IMR-90 (cell line): ENCODE data around the gene KAT6B. TPM values are rescaled to one million over a fixed set of nuclear protein-coding genes. Genes with fewer than 3 reads are reported as not detected.

Experiments
- ATAC-seq: fragments of 200-7000 bp; cut with Tn5 transposase; 2 replicates; pipeline ENCODE4 v1.9.1; 2020; ENCODE audit warnings: low read depth, mild to moderate bottlenecking, moderate library complexity
- BruUV-seq: library from RNA; stranded (reverse); fragments of 400-500 nt; replicated peaks from 2 replicates; lab custom pipeline; 2021; lab: Mats Ljungman, UMichigan
- CTCF ChIA-PET: fragments of 300-600 bp; formaldehyde crosslinking; extraction: SDS; loops from one replicate; lab custom pipeline; 2021; ENCODE audit warnings: antibody characterized with exemption; lab: Yijun Ruan, JAX
- POLR2A ChIA-PET: fragments of 300-600 bp; sonication (Branson Sonifier 250); formaldehyde crosslinking; loops from one replicate; lab custom pipeline; 2022; ENCODE audit warnings: antibody characterized with exemption; ENCODE audit not compliant: unreplicated experiment; lab: Charles Lee
- DNase-seq: peaks from one replicate; pipeline ENCODE4 v3.0.0; 2013
- H2AFZ ChIP-seq: replicated peaks from 2 replicates; pipeline ENCODE3; 2013; ENCODE audit warnings: low read length, mild to moderate bottlenecking; ENCODE audit not compliant: poor library complexity
- H2AK5ac ChIP-seq: 2 replicates; pipeline ENCODE4 v1.6.1; 2013; ENCODE audit warnings: low read depth, low read length, inconsistent platforms
- H2AK9ac ChIP-seq: replicated peaks from 2 replicates; pipeline ENCODE3; 2013; ENCODE audit warnings: mild to moderate bottlenecking, low read depth, low read length, moderate library complexity; ENCODE audit not compliant: poor library complexity
- H2BK120ac ChIP-seq: 2 replicates; pipeline ENCODE4 v1.6.1; 2013; ENCODE audit warnings: low read depth, low read length, inconsistent platforms
- H2BK15ac ChIP-seq: 3 replicates; pipeline ENCODE4 v1.6.1; 2013; ENCODE audit warnings: low read depth, low read length, inconsistent platforms
- H2BK20ac ChIP-seq: 2 replicates; pipeline ENCODE4 v1.6.1; 2013; ENCODE audit warnings: low read depth, mild to moderate bottlenecking, inconsistent platforms, low read length, moderate library complexity
- H2BK5ac ChIP-seq: 2 replicates; pipeline ENCODE4 v1.6.1; 2013; ENCODE audit warnings: mild to moderate bottlenecking, low read depth, low read length, inconsistent platforms; ENCODE audit not compliant: poor library complexity, severe bottlenecking
- H3K14ac ChIP-seq: replicated peaks from 2 replicates; pipeline ENCODE4 v1.6.1; 2013; ENCODE audit warnings: low read depth, low read length, inconsistent platforms
- H3K18ac ChIP-seq: 2 replicates; pipeline ENCODE4 v1.6.1; 2013; ENCODE audit warnings: low read depth, low read length, control low read depth
- H3K23ac ChIP-seq: 2 replicates; pipeline ENCODE4 v1.6.1; 2013; ENCODE audit warnings: low read depth, low read length, inconsistent platforms
- H3K27ac ChIP-seq: 2 replicates; pipeline ENCODE4 v1.5.1; 2013; ENCODE audit warnings: mild to moderate bottlenecking, control low read depth, low read length; ENCODE audit not compliant: insufficient read depth
- H3K27me3 ChIP-seq: 2 replicates; pipeline ENCODE4 v1.6.1; 2013; ENCODE audit warnings: low read length; ENCODE audit not compliant: control insufficient read depth, insufficient read depth
- H3K36me3 ChIP-seq: 2 replicates; pipeline ENCODE4 v1.6.1; 2013; ENCODE audit warnings: low read length, mixed read lengths; ENCODE audit not compliant: control insufficient read depth, insufficient read depth
- H3K4ac ChIP-seq: 2 replicates; pipeline ENCODE4 v1.6.1; 2013; ENCODE audit warnings: low read depth, low read length, inconsistent platforms
- H3K4me1 ChIP-seq: 2 replicates; pipeline ENCODE4 v1.6.1; 2013; ENCODE audit warnings: low read length, mixed read lengths; ENCODE audit not compliant: control insufficient read depth, insufficient read depth
- H3K4me2 ChIP-seq: 2 replicates; pipeline ENCODE4 v1.6.1; 2013; ENCODE audit warnings: low read depth, mild to moderate bottlenecking, control low read depth, low read length, moderate library complexity
- H3K4me3 ChIP-seq: 2 replicates; pipeline ENCODE4 v1.5.1; 2013; ENCODE audit warnings: low read depth, mild to moderate bottlenecking, control low read depth, low read length, moderate library complexity; ENCODE audit not compliant: insufficient read depth
- H3K56ac ChIP-seq: 2 replicates; pipeline ENCODE4 v1.6.1; 2013; ENCODE audit warnings: low read length, inconsistent platforms; ENCODE audit not compliant: insufficient read depth; ENCODE audit errors: extremely low read depth
- H3K79me1 ChIP-seq, 2 experiments: 2 replicates each; pipeline ENCODE4 v1.6.1; 2013; ENCODE audit warnings: low read length in 2 of 2, inconsistent platforms in 1 of 2, low read depth in 1 of 2
- H3K9ac ChIP-seq: 2 replicates; pipeline ENCODE4 v1.6.1; 2013; ENCODE audit warnings: low read depth, low read length, control low read depth
- H3K9me1 ChIP-seq: 2 replicates; pipeline ENCODE4 v1.6.1; 2013; ENCODE audit warnings: low read length, inconsistent platforms; ENCODE audit not compliant: insufficient read depth
- H3K9me3 ChIP-seq: 2 replicates; pipeline ENCODE4 v1.6.1; 2013; ENCODE audit warnings: low read length; ENCODE audit not compliant: control insufficient read depth, insufficient read depth
- H4K20me1 ChIP-seq: 2 replicates; pipeline ENCODE4 v1.6.1; 2013; ENCODE audit warnings: low read length, inconsistent platforms; ENCODE audit not compliant: insufficient read depth
- H4K5ac ChIP-seq: 2 replicates; pipeline ENCODE4 v1.6.1; 2013; ENCODE audit warnings: mild to moderate bottlenecking, low read depth, low read length, control low read depth
- H4K8ac ChIP-seq, 2 experiments: 2 replicates each; pipeline ENCODE4 v1.6.1; 2013; ENCODE audit warnings: low read depth in 2 of 2, low read length in 2 of 2, control low read depth in 1 of 2, inconsistent platforms in 1 of 2
- H4K91ac ChIP-seq: 2 replicates; pipeline ENCODE4 v1.6.1; 2013; ENCODE audit warnings: low read depth, low read length, inconsistent platforms; ENCODE audit not compliant: insufficient read depth
- MAFK ChIP-seq: IDR thresholded peaks from 2 replicates; pipeline ENCODE4 v1.6.1; 2012; ENCODE audit warnings: low read depth, low read length, improper control_type of control experiment
- MAZ ChIP-seq: IDR thresholded peaks from 2 replicates; pipeline ENCODE4 v1.6.1; 2012; ENCODE audit warnings: low read depth, mild to moderate bottlenecking, low read length, improper control_type of control experiment, moderate library complexity, borderline replicate concordance
- MXI1 ChIP-seq: IDR thresholded peaks from 2 replicates; pipeline ENCODE4 v1.6.1; 2012; ENCODE audit warnings: low read depth, mild to moderate bottlenecking, low read length, moderate library complexity, borderline replicate concordance
- NFE2L2 ChIP-seq: fragments of 150-350 bp; IDR thresholded peaks from 2 replicates; pipeline ENCODE4 v1.6.1; 2016; ENCODE audit warnings: low read depth, mild to moderate bottlenecking, low read length
- RAD21 ChIP-seq: IDR thresholded peaks from 2 replicates; pipeline ENCODE4 v1.6.1; 2012; ENCODE audit warnings: low read length, improper control_type of control experiment
- WGBS, 2 experiments: methylation state at CpG; one replicate each; pipeline versions ENCODE4 v1.1.5 to v1.1.7; 2013; ENCODE audit warnings: missing lambda C conversion rate in 2 of 2; ENCODE audit not compliant: insufficient read length in 1 of 2; ENCODE audit errors: extremely low coverage in 2 of 2; 5-methylcytosine and 5-hydroxymethylcytosine counted together
- dilution Hi-C: fragments of 300-500 bp; cut with HindIII; formaldehyde crosslinking; loops from one replicate; pipeline ENCODE4 v1.14.3; 2018; ENCODE audit warnings: low sequenced_read_pairs; ENCODE audit not compliant: unreplicated experiment
- in situ Hi-C: fragments of 300-500 bp; cut with MboI; formaldehyde crosslinking; loops from 3 replicates; pipeline ENCODE4 v1.14.3; 2019; ENCODE audit warnings: low sequenced_read_pairs, inconsistent platforms, mixed read lengths
- intact Hi-C: fragments of 100-400 bp; cut with micrococcal nuclease; formaldehyde crosslinking; loops from 2 replicates; pipeline ENCODE4 v1.10.0; 2022
- polyA plus RNA-seq, 3 experiments: library from polyadenylated mRNA; depleted of rRNA; stranded (reverse); fragments of >200 nt; gene quantifications; 2 replicates each; pipeline ENCODE4 v1.2.3, GENCODE V29; 2012; ENCODE audit warnings: low replicate concordance in 1 of 3
- total RNA-seq: library from RNA; depleted of rRNA; stranded (reverse); fragments of >200 nt; gene quantifications from 2 replicates; pipeline ENCODE4 v1.2.3, GENCODE V29; 2012
- TF ChIP-seq, protein P1 (sequence below): fragments of 150-350 bp; IDR thresholded peaks from 2 replicates; pipeline ENCODE4 v1.6.1; 2016; ENCODE audit warnings: low read depth, mild to moderate bottlenecking, low read length, moderate library complexity, borderline replicate concordance
- TF ChIP-seq, protein P2 (sequence below): fragments of 150-350 bp; IDR thresholded peaks from 2 replicates; pipeline ENCODE4 v1.6.1; 2017; ENCODE audit warnings: mild to moderate bottlenecking, antibody characterized with exemption, low read length, low read depth

Gene KAT6B
- total and polyA plus RNA-seq, 2 of the 4 experiments (the other 2 are of a cell fraction) = 8.8 to 28.1 TPM

DNA sequence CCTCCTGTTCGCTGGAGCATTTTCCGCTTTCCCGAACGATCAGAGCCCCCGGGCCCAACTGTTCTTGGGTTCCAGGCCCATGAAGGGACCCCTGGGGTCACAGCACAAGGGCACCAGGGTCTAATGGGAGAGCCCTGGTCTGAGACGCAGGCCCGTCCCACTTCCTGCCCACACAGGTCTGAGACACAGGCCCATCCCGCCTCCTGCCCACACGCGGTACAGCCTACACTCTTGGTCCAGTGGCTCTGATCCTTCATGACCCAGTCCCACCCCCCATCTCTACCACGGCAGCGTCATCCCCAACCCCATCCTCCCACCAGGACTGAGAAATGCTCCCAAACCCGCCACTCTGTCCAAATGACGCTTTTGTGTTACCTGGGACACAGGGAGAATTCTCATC lies 246.3 kb downstream of the KAT6B start:
- dilution Hi-C loops = no loop called here
- no peaks in the 10 kb centered on the region for H3K4me1 ChIP-seq
- no peak for DNase-seq
- no peaks in the 10 kb centered on the region for H4K20me1 ChIP-seq
- no peak overlapping the region for H4K5ac ChIP-seq
- no peak overlapping the region for H3K4ac ChIP-seq
- no peak overlapping the region for H3K23ac ChIP-seq
- no peaks in the 10 kb centered on the region for H3K27me3 ChIP-seq
- no peaks in the 10 kb centered on the region for H3K9me3 ChIP-seq
- TF ChIP-seq, protein P1, sequence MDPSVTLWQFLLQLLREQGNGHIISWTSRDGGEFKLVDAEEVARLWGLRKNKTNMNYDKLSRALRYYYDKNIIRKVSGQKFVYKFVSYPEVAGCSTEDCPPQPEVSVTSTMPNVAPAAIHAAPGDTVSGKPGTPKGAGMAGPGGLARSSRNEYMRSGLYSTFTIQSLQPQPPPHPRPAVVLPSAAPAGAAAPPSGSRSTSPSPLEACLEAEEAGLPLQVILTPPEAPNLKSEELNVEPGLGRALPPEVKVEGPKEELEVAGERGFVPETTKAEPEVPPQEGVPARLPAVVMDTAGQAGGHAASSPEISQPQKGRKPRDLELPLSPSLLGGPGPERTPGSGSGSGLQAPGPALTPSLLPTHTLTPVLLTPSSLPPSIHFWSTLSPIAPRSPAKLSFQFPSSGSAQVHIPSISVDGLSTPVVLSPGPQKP = no peak
- TF ChIP-seq NFE2L2 = no peak
- no peak for TF ChIP-seq MXI1
- no peak for TF ChIP-seq MAFK
- TF ChIP-seq RAD21 = no peak
- TF ChIP-seq, protein P2, sequence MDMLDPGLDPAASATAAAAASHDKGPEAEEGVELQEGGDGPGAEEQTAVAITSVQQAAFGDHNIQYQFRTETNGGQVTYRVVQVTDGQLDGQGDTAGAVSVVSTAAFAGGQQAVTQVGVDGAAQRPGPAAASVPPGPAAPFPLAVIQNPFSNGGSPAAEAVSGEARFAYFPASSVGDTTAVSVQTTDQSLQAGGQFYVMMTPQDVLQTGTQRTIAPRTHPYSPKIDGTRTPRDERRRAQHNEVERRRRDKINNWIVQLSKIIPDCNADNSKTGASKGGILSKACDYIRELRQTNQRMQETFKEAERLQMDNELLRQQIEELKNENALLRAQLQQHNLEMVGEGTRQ = no peak
- TF ChIP-seq MAZ = no peak
- no peaks in the 10 kb centered on the region for H3K79me1 ChIP-seq
- no peak for ATAC-seq
- no peak overlapping the region for H4K91ac ChIP-seq
- 78% methylated on average over 8 of the region's 14 CpGs; no CpG with 5 or more reads in 1 of the 2 experiments for WGBS, 2 experiments
- H2BK120ac ChIP-seq = no peak overlapping the region
- H2AK5ac ChIP-seq = no peak overlapping the region
- in situ Hi-C loops = no loop called here
- H3K14ac ChIP-seq = no peak overlapping the region
- no peak overlapping the region for H2BK20ac ChIP-seq
- no peak overlapping the region for H3K27ac ChIP-seq
- H4K8ac ChIP-seq = no peak overlapping the region
- H2BK15ac ChIP-seq = no peak overlapping the region
- H2AK9ac ChIP-seq = no peak overlapping the region
- H3K9ac ChIP-seq = no peak overlapping the region
- no peak overlapping the region for H3K4me2 ChIP-seq
- H2BK5ac ChIP-seq = no peak overlapping the region
- H2AFZ ChIP-seq = no peak overlapping the region
- BruUV-seq = no TSS peak
- intact Hi-C loops = no loop called here
- H3K36me3 ChIP-seq = no peaks in the 10 kb centered on the region
- ChIA-PET CTCF (no interaction called here), POLR2A (no interaction called here)
- no peak overlapping the region for H3K56ac ChIP-seq
- no peaks in the 10 kb centered on the region for H3K9me1 ChIP-seq
- H3K4me3 ChIP-seq = no peak overlapping the region
- no peak overlapping the region for H3K18ac ChIP-seq
